Measurements from ENCODE around the gene CLDN14.
"Not testable (repeated sequence)": the region's sequence is repeated elsewhere in the genome, so short reads cannot be mapped to it uniquely, and the experiment has no call there.

The CLDN14 gene

DNA sequence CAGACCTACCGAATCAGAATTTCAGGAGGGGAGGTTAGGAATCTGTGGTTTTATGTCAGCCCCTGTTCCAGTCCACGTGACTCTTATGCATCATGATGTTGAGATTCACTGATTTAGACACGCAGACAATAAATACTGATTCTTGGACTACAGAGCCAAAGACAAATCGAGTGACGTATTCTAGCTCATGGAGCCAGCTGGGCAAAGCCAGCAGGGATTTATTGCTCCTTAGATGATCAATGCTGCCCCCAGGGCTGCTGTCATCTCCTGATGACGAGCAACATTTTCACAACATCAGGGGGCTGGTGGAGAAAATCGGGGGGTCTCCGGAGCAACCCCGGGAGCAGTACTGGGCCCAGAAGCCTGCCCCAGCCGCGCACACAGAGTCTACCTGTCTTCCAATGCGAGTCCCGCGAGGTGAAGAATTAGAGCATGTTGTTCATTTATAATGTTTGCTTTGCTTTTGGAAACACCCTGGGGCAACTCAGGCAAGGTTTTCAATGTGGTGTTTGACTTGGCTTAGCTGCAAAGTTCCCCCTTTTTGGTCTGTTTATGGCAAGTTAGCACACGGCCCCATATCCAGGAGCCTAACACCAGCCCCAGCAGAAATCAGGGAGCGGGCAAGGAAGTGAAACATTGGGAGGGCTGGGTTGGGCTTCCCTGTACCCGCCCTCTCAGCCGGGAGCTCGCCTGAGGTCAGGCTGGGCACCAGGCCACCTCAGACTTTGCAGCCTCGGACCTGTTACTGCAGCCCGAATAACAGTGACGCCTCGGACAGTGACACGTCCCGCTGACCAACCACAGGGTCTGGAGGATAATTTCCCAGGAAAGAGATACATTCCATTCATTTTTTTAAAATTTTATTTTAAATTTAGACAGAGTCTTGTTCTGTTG, 19.9 kb upstream of the CLDN14 start:
- ATAC-seq = no peak

DNA sequence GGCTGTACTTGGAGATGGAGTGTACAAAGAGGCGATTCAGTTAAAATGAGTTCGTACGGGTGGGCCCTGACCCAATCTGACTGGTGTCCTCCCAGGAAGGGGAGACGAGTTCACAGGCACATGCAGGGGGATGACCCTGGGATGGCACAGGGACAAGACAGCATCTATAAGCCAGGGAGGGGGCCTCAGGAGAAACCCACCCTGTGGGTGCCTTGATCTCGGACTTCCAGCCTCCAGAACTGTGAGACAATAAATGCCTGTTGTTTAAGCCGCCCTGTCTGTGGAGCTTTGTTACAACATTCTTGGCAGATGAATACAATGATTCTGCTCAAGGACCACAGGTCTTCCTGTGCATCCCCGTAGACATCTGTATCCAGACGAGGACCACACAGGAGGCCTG, 14.6 kb upstream of the CLDN14 start:
- no peak for ATAC-seq

- ATAC-seq = no peak
Observed at GRCh38 chr21:36491209-36491910, 11.4 kb upstream of the CLDN14 start.

DNA sequence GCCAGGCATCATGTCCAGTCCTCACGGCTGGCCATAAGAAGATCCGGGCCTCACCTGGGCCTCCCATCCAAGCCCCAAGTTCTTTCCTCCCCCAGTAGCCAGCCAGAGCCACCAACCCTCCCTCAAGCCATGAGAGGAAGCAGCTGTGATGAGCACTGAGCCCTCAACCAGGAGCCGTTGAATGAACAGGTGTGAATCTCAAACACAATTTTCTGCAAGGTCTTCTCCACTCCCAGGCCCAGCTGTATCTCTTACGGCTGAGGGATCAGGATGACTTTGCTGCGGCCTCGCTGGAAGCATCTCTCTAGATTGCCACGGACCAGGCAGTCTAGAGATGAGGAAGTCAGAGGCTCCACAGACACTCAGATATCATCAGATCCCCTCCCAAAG, 9.8 kb upstream of the CLDN14 start:
- ATAC-seq = no peak

DNA sequence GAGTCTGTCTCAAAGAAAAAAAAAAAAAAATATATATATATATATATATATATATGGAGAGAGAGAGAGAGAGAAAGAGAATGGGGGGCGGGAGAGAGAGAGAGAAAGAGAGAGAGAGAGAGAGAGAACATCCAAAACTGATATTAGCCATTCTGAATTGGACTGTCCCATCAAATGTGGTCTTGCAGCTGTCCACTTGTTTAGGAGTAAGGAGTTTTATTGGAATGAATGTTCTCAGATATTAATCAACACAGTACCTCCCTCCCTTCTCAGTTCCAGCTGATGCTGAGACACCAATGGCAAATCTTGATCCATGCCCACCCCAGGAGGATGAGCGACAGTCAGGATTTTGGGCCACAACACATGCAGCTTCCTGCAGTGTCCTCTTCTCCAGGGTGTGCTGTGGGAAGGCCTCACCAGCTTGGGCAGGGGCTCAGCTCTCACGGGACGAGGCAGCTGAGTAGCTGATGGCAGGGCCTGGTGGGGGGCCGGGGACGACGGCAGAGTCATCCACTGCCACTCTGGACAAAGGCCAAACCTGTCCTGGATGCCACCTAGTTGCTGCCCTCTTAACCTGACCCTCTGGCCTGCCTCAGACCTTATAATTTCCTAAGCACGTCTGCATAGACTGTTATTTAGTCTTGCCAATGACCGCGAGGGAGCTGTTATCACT, 9.3 kb upstream of the CLDN14 start:
- no peak for ATAC-seq

GRCh38 chr21:36487641-36488307, 7.9 kb upstream of the CLDN14 start:
- ATAC-seq = no peak

- ATAC-seq = no peak
Observed at GRCh38 chr21:36486246-36486645, 6.3 kb upstream of the CLDN14 start.

DNA sequence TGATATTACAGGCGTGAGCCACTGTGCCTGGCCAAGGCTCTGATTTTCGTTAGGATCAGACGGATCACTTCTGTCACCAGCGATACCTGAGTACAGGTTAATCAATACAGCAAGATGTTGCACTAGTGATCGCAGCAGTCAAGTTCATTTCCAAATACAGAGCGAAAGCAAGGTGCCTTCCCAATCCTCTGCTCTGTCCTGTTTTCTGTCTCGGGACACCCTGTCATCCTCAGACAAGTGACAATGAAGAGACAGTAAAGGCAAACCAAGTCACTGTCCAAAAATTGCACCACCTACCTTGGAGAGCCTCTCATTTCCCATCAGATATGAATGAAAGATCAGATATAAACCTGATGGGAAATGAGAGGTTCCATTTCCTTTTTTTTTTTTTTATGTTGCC, 5.6 kb upstream of the CLDN14 start:
- ATAC-seq = no peak

GRCh38 chr21:36483095-36483494, 3.2 kb upstream of the CLDN14 start:
- ATAC-seq = no peak

DNA sequence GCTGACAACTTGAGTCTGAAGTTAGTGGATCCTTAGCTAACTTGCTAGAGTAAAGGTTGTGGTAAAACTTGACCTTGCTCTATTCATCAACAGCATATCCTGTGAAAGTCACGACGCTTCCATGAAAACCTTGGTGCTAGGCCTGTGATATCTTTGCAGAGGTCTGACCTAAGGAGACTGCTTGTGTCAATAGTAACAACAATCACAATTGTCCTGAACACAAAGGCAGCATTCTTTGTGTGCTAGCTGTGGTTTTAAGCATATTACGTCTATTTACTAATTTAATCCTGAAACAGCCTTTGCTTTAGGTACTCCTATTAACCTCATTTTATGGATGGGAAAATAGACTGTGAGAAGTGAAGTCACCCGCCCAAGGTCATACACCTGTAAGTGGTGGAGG, 2.8 kb upstream of the CLDN14 start:
- ATAC-seq = no peak

DNA sequence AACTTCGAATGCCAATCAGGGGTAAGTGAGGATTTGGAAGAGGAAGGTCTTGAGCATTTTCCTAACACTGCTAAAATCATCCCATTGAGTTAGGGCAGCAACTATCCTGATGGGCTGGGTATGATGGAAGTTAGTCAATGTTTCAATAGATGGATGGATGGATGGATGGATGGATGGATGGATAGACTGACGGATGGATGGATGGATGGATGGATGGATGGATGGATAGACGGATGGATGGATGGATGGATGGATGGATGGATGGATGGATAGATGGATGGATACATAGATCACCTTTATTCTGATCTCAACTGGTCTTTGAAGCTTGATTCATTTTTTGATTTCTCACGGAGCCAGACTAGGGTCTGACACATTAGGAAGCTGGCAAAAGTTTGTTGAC, 2.3 kb upstream of the CLDN14 start:
- no peak for ATAC-seq

GRCh38 chr21:36481639-36482038, 1.7 kb upstream of the CLDN14 start:
- no peak for ATAC-seq

DNA sequence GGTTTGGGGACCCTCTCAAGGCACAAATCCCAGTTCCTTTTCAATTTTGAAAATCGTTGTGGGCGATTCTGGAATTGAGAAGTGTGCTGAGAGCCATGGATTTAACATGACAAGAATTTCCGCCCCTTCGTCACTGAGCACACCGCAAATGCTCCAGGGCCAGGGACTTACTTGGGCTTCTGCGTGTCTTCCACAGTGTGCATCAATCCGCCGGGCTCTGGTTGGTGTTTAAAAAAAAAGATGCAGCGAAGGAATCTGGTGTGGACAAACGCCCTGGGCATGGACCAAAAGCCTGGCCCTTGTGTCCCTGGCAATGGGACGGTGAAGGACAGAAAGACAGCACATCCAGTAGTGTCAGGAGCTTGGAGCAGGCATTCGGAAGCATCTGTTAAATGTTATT, 696 bp upstream of the CLDN14 start:
- no peak for ATAC-seq

DNA sequence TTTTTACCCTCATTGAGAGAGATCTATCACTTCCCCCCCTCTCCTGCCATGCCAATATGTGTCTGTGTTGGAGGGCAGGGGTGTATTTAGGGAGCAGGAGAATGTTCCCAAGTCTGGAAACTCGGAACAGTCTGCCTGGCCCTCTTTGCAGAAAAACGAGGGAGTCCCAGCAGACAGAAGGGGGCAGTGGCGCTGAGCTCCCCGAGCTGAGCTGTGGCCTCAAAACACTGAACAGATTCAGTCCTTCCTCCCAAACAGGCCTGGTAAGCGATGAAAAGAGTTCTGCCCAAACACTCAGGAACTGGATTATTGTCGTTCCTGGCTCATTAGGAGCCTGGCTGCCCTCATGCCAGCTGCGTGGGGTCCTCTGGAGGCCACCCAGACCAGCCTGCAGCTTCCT, 981 bp downstream of the CLDN14 start:
- no peak for ATAC-seq

DNA sequence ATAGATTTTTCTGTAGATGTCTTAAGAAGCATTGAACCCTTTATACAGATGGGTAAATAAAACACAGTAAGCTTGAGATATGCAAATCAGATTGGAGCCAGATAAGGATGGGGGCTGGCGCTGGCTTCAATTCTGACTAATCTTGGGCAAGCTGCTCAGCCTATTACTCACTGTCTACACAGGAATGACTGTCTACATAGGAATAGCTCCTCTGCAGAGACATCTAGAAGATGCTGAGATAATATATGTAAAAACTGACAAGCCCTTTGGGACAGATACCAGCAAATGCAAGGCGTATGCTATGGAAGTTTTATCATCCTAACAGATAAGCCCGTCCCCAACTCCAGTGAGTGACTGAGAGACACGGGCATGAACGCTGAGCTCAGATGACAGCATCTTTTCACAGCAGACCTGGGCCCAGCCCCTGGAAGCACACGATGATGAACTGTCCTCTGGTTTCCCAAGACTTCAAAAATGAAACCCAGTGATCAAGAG, 1.7 kb downstream of the CLDN14 start:
- peak; percentile 89 to 98 for ATAC-seq

- no peak for ATAC-seq
Observed at GRCh38 chr21:36477559-36477958, 2.4 kb downstream of the CLDN14 start.

DNA sequence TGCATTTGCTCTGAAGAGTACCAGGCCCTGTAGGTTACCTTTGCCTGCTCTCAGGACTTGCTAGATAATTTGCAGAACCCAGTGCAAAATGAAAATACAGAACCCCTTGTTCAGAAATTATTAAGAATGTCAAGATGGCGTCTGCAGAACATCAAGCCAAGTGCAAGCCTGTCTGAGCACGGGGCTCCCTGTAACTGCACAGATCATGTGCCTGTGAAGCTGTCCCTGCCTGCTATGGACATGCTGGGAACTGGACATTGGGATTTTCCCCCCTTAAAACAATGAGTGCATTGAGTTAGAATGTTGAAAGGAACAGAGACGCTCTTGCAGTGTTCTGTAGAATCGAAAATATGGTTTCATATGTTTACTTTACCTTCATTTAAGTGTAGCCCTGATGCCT, 2.9 kb downstream of the CLDN14 start:
- no peak for ATAC-seq

- not testable (repeated sequence) for ATAC-seq
Observed at GRCh38 chr21:36476541-36476940, 3.4 kb downstream of the CLDN14 start.

DNA sequence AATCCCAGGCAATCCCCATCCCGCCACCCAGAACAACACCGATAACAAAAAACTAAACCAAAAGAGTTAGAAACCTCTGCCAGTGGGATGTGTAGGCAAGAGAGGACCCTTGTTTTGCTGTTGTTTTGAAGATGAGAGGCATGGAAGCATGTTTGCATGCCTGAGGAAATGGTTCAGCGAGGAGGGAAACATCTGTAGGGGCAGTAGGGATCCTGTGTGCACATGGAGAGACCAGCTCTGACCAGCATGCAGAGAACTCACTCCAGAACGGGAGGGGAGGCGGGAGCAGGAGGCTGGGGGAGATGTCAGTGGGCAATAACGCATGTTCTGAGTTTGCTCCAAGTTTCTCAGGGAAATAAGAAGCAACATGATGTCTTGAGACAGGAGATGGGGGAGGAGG, 5.3 kb downstream of the CLDN14 start:
- no peak for ATAC-seq

- ATAC-seq = no peak
Observed at GRCh38 chr21:36473203-36473602, 6.7 kb downstream of the CLDN14 start.

GRCh38 chr21:36472377-36472776, 7.5 kb downstream of the CLDN14 start:
- no peak for ATAC-seq

DNA sequence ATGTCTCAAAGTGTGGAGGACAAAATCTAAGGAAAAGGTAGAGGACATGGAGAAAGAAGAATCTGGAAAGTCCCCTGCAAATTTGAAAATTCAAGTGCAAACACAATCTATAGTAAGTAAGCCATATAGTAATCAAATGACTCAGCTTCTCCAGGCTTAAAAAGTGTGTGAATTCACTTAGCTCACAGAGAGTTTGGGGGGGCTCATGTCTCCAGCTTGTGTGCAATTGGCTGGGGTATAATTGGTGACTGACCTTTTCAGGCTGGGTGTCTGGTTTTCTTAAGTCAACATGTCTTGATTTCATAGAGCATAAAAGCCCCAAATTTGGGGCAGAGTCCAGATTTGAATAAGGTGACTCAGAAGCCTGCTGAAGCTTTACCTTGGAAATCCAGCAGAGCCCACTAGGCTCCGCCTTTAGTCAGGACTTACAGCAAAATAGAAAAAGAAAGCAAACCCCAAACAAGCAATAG, 8.6 kb downstream of the CLDN14 start:
- peak; percentile 65 to 87 for ATAC-seq

DNA sequence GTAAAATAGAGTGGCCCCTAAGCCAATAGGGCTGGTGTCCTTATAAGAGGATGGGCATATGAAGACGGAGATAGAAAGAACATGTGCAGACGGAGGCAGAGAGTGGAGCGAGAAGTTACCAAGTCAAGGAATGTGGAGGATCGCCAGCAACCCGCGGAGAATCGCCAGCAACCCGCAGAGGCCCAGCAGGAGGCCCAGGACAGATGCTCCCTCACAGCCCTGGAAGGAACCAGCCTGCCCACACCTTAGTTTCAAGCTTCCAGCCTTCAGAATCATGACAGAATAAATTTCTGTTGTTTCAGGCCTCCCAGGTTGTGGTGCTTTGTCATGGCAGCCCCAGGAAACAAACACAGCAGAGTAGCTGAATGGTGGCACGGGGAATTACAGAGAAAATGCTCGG, 9.6 kb downstream of the CLDN14 start:
- ATAC-seq = no peak
